H1 (cell line): ENCODE measurements around the gene ETS1. TPM values are rescaled to one million over a fixed set of nuclear protein-coding genes. Genes with fewer than 3 reads are reported as not detected.

Experiments used
- CTCF ChIA-PET: fragments of 300-600 bp; sonication (Branson Sonifier 250); formaldehyde crosslinking; loops from one replicate; lab custom pipeline; 2021; ENCODE audit not compliant: partially characterized antibody; lab: Charles Lee
- POLR2A ChIA-PET: fragments of 300-600 bp; sonication (Branson Sonifier 250); formaldehyde crosslinking; loops from one replicate; lab custom pipeline; 2021; ENCODE audit warnings: inconsistent platforms; ENCODE audit not compliant: partially characterized antibody; lab: Charles Lee
- DNase-seq, 2 experiments: peaks; one replicate each; pipeline versions ENCODE4 v3.0.0 to v3.0.0-alpha.2; 2010 to 2022; ENCODE audit warnings: low spot score in 2 of 2, low read depth in 1 of 2, mixed read lengths in 1 of 2
- FAIRE-seq: peaks from 2 replicates; lab custom pipeline; 2011; peaks lifted over from hg19 to GRCh38; lab: Jason Lieb, UNC
- H2AFZ ChIP-seq: 2 replicates; pipeline ENCODE4 v1.8.1; 2012; ENCODE audit warnings: low read length, inconsistent platforms
- H2AK5ac ChIP-seq: 2 replicates; pipeline ENCODE4 v1.6.1; 2013; ENCODE audit warnings: low read depth, low read length
- H2BK120ac ChIP-seq: replicated peaks from 2 replicates; pipeline ENCODE3; 2013; ENCODE audit warnings: low read depth, low read length, inconsistent platforms
- H2BK12ac ChIP-seq: 2 replicates; pipeline ENCODE4 v1.6.1; 2013; ENCODE audit warnings: low read depth, low read length
- H2BK15ac ChIP-seq: 2 replicates; pipeline ENCODE4 v1.6.1; 2013; ENCODE audit warnings: low read length
- H2BK20ac ChIP-seq: 2 replicates; pipeline ENCODE4 v1.6.1; 2013; ENCODE audit warnings: low read length
- H2BK5ac ChIP-seq: 2 replicates; pipeline ENCODE4 v1.6.1; 2013; ENCODE audit warnings: low read depth, low read length
- H3K14ac ChIP-seq: 2 replicates; pipeline ENCODE4 v1.6.1; 2013; ENCODE audit warnings: inconsistent platforms; ENCODE audit not compliant: insufficient read length
- H3K18ac ChIP-seq: 2 replicates; pipeline ENCODE4 v1.6.1; 2013; ENCODE audit warnings: low read length; ENCODE audit errors: extremely low read depth
- H3K23ac ChIP-seq: 2 replicates; pipeline ENCODE4 v1.6.1; 2013; ENCODE audit warnings: inconsistent platforms; ENCODE audit not compliant: insufficient read length
- H3K23me2 ChIP-seq: 2 replicates; pipeline ENCODE4 v1.6.1; 2013; ENCODE audit warnings: low read depth, low read length
- H3K27ac ChIP-seq: 2 replicates; pipeline ENCODE4 v1.6.1; 2011; ENCODE audit warnings: low read depth, low read length, inconsistent platforms
- H3K27me3 ChIP-seq, 4 experiments: replicated peaks in 1 of 4; 1 replicate in 1 of 4; 2 replicates in 3 of 4; pipeline versions ENCODE4 v1.6.1 to v1.8.1; 2011 to 2013; ENCODE audit warnings: low read length in 3 of 4, mild to moderate bottlenecking in 3 of 4, inconsistent platforms in 2 of 4, mixed read lengths in 2 of 4, moderate library complexity in 1 of 4; ENCODE audit not compliant: control insufficient read depth in 3 of 4, insufficient read depth in 3 of 4; ENCODE audit errors: extremely low read depth in 1 of 4
- H3K36me3 ChIP-seq, 4 experiments: 2 replicates each; pipeline versions ENCODE4 v1.6.1 to v1.8.1; 2011 to 2013; ENCODE audit warnings: mild to moderate bottlenecking in 4 of 4, low read length in 3 of 4, moderate library complexity in 2 of 4, control low read depth in 1 of 4, inconsistent platforms in 1 of 4; ENCODE audit not compliant: insufficient read depth in 4 of 4, control insufficient read depth in 2 of 4
- H3K4ac ChIP-seq: replicated peaks from 2 replicates; pipeline ENCODE3; 2013; ENCODE audit warnings: low read length, low read depth, mixed read lengths, inconsistent platforms; ENCODE audit not compliant: insufficient read length
- H3K4me1 ChIP-seq, 4 experiments: replicated peaks in 1 of 4; 1 replicate in 1 of 4; 2 replicates in 3 of 4; pipeline versions ENCODE4 v1.6.1 to v1.8.1; 2011 to 2013; ENCODE audit warnings: low read length in 3 of 4, inconsistent platforms in 2 of 4, mixed read lengths in 1 of 4; ENCODE audit not compliant: insufficient read depth in 4 of 4, control insufficient read depth in 3 of 4
- H3K4me2 ChIP-seq, 2 experiments: 2 replicates each; pipeline versions ENCODE4 v1.6.1 to v1.8.1; 2011 to 2013; ENCODE audit warnings: low read depth in 2 of 2, low read length in 2 of 2, control low read depth in 1 of 2, inconsistent platforms in 1 of 2, mild to moderate bottlenecking in 1 of 2; ENCODE audit not compliant: insufficient read depth in 1 of 2
- H3K4me3 ChIP-seq, 4 experiments: fragments of 200-600, 300-600 bp in 1 of 4; sonication (generic), shearing (Covaris generic), sonication (Bioruptor Twin) in 1 of 4; 2 replicates each; pipeline versions ENCODE4 v1.5.1 to v1.8.1; 2011 to 2016; ENCODE audit warnings: low read length in 4 of 4, low read depth in 3 of 4, control low read depth in 2 of 4, inconsistent platforms in 2 of 4, mild to moderate bottlenecking in 2 of 4, mixed read lengths in 1 of 4, moderate library complexity in 1 of 4; ENCODE audit not compliant: insufficient read depth in 2 of 4; ENCODE audit errors: extremely low read depth in 1 of 4
- H3K56ac ChIP-seq: replicated peaks from 2 replicates; pipeline ENCODE3; 2013; ENCODE audit warnings: low read depth, mild to moderate bottlenecking, mixed read lengths, low read length, inconsistent platforms; ENCODE audit not compliant: insufficient read length
- H3K79me1 ChIP-seq: 2 replicates; pipeline ENCODE4 v1.6.1; 2013; ENCODE audit warnings: low read depth, low read length, control low read depth
- H3K79me2 ChIP-seq, 2 experiments: 2 replicates each; pipeline versions ENCODE4 v1.6.1 to v1.8.1; 2012 to 2013; ENCODE audit warnings: low read length in 2 of 2, mild to moderate bottlenecking in 2 of 2, inconsistent platforms in 1 of 2; ENCODE audit not compliant: insufficient read depth in 2 of 2, control insufficient read depth in 1 of 2
- H3K9ac ChIP-seq, 4 experiments: replicated peaks in 1 of 4; 1 replicate in 1 of 4; 2 replicates in 3 of 4; pipeline versions ENCODE4 v1.6.1 to v1.8.1; 2011 to 2013; ENCODE audit warnings: low read depth in 3 of 4, low read length in 3 of 4, control low read depth in 2 of 4, mild to moderate bottlenecking in 2 of 4, moderate library complexity in 2 of 4, inconsistent platforms in 1 of 4; ENCODE audit errors: extremely low read depth in 1 of 4
- H3K9me3 ChIP-seq, 2 experiments: 2 replicates each; pipeline versions ENCODE4 v1.6.1 to v1.8.1; 2012 to 2013; ENCODE audit warnings: mild to moderate bottlenecking in 2 of 2, moderate library complexity in 2 of 2, control low read depth in 1 of 2, inconsistent platforms in 1 of 2, low read depth in 1 of 2, low read length in 1 of 2, mixed read lengths in 1 of 2; ENCODE audit not compliant: insufficient read depth in 2 of 2
- H4K20me1 ChIP-seq, 2 experiments: replicated peaks in 1 of 2; 2 replicates each; pipeline versions ENCODE3 to v1.8.1; 2011 to 2013; ENCODE audit warnings: inconsistent platforms in 2 of 2, low read length in 2 of 2, mild to moderate bottlenecking in 1 of 2; ENCODE audit not compliant: insufficient read depth in 2 of 2, control insufficient read depth in 1 of 2
- H4K5ac ChIP-seq: 2 replicates; pipeline ENCODE4 v1.6.1; 2013; ENCODE audit warnings: low read length, low read depth, mixed read lengths, inconsistent platforms; ENCODE audit not compliant: insufficient read length
- H4K8ac ChIP-seq: 2 replicates; pipeline ENCODE4 v1.8.0; 2013; ENCODE audit warnings: mild to moderate bottlenecking, moderate library complexity, low read length, inconsistent platforms; ENCODE audit not compliant: insufficient read depth; ENCODE audit errors: extremely low read depth
- H4K91ac ChIP-seq: replicated peaks from 2 replicates; pipeline ENCODE3; 2013; ENCODE audit warnings: low read length, mixed read lengths, inconsistent platforms; ENCODE audit not compliant: insufficient read length
- BRCA1 ChIP-seq: IDR thresholded peaks from 2 replicates; pipeline ENCODE4 v1.6.1; 2012; ENCODE audit warnings: low read depth, low read length, improper control_type of control experiment
- CBX5 ChIP-seq: fragments of 300-800, 300-1000 bp; sonication (generic); IDR thresholded peaks from 2 replicates; pipeline ENCODE4 v1.7.1; 2016; ENCODE audit warnings: antibody characterized with exemption, low read length, low read depth
- CEBPB ChIP-seq: IDR thresholded peaks from 2 replicates; pipeline ENCODE4 v1.6.1; 2012; ENCODE audit warnings: low read depth, low read length
- JUND ChIP-seq: IDR thresholded peaks from 2 replicates; pipeline ENCODE4 v1.6.1; 2011; ENCODE audit warnings: mild to moderate bottlenecking, improper control_type of control experiment, low read length
- POLR2A ChIP-seq, 2 experiments: IDR thresholded peaks; 1 replicate in 1 of 2; 2 replicates in 1 of 2; pipeline ENCODE4 v1.6.1; 2011; ENCODE audit warnings: low read depth in 2 of 2, low read length in 2 of 2, mild to moderate bottlenecking in 2 of 2; ENCODE audit errors: control extremely low read depth in 1 of 2
- RFX5 ChIP-seq: IDR thresholded peaks from 2 replicates; pipeline ENCODE4 v1.6.1; 2011; ENCODE audit warnings: low read depth, low read length, improper control_type of control experiment, borderline replicate concordance
- SIN3A ChIP-seq, 2 experiments: IDR thresholded peaks in 1 of 2; conservative IDR thresholded peaks in 1 of 2; 2 replicates each; pipeline ENCODE4 v1.6.1; 2011 to 2012; ENCODE audit warnings: low read length in 2 of 2, improper control_type of control experiment in 1 of 2, low read depth in 1 of 2, mild to moderate bottlenecking in 1 of 2
- TAF7 ChIP-seq: optimal IDR thresholded peaks from 2 replicates; pipeline ENCODE3; 2011; ENCODE audit warnings: low read depth, mild to moderate bottlenecking, inconsistent platforms, low read length, moderate library complexity, borderline replicate concordance
- YY1 ChIP-seq: IDR thresholded peaks from 2 replicates; pipeline ENCODE4 v1.6.1; 2011; ENCODE audit warnings: low read depth, mild to moderate bottlenecking, low read length
- WGBS, 2 experiments: shearing (Covaris generic) in 1 of 2; methylation state at CpG; one replicate each; pipeline versions ENCODE4 v1.1.6 to v1.1.7; 2013 to 2015; ENCODE audit warnings: low lambda C conversion rate in 2 of 2, mixed read lengths in 2 of 2, inconsistent platforms in 1 of 2, low coverage in 1 of 2, missing lambda C conversion rate in 1 of 2; ENCODE audit not compliant: insufficient replicate concordance in 2 of 2, insufficient coverage in 1 of 2, insufficient read length in 1 of 2; ENCODE audit errors: extremely low coverage in 1 of 2, missing lambda C conversion rate in 1 of 2; 5-methylcytosine and 5-hydroxymethylcytosine counted together
- polyA plus RNA-seq, 7 experiments: library from polyadenylated mRNA; depleted of rRNA in 3 of 7; stranded (reverse) in 5 of 7; unstranded in 2 of 7; fragments of >200 nt in 5 of 7; fragments of 200-250 nt in 2 of 7; gene quantifications; 1 replicate in 5 of 7; 2 replicates in 1 of 7; 4 replicates in 1 of 7; pipeline versions ENCODE4 v1.2.1 to v1.2.3, GENCODE V29; 2011 to 2013; ENCODE audit warnings: missing spikeins in 2 of 7, mixed read lengths in 2 of 7
- total RNA-seq: library from RNA; stranded (reverse); fragmentation: NEBNext Ultra II Directional; extraction: Animal tissue kit (Norgen Biotek cat#: 25700); gene quantifications from 2 replicates; pipeline ENCODE4 v1.2.1, GENCODE V29; 2021
- TF ChIP-seq, protein P1 (sequence below): IDR thresholded peaks from 2 replicates; pipeline ENCODE4 v1.6.1; 2011; ENCODE audit warnings: low read length, improper control_type of control experiment

The ETS1 gene
- total and polyA plus RNA-seq, 2 of the 8 experiments (the other 6 are each of a cell fraction or from before 2014, with no cell fraction given), result 10.0 to 35.3 TPM

DNA sequence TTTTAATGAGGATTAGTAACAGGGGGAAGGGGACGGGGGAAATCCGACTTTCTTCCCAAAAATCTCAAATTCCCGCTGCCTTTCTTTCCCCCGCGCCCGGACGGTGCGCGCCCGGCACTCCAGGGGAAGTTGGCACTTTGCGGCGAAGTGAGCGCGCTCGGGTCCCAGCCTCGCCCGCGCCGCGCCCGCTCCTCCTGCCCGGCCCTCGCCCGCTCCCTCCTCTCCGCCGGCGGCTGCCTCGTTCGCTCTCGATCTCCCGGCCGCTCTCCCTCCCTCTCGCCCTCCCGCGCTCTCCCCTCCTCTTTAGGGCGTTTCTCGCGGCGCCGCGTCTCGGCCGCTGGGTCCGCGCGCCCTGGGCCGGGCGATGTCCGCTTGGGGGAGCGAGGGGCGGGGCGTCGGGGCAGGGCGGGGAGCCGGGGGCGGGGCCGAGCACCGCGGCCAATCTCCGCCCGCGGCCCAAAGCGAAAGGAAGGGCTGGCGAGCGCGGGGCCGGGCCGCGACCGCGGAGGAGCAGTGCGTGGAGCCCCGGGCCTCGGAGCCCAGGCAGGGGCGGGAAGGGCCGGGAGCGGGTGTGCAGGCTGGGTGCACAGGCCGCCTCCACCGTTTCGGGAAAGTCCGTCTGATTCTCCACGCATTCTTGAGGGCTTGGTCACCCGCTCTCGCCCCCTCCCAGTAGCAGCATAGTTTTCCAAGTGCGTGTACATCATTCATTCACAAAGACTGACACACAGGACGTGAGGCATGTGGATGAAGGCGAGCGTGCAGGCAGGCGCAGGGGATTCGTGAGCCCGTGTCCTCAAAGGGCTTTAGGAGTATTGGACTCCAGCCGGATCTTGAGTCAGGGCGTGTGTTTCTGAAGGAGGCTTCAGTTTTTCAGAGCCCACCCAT lies 65.1 kb downstream of the ETS1 start:
- DNase-seq (peak; percentile 76 to 87), FAIRE-seq (no peak)
- no peak overlapping the region; the same call in 1 of the 2 replicates for H2BK12ac ChIP-seq
- 0 out of 4 replicates have a peak, but pooled peaks cover 0 to 3% of the 10 kb centered on the region in 2 experiments for H3K79me2 ChIP-seq
- no peak overlapping the region for H2BK120ac ChIP-seq
- no peak overlapping the region for H3K23ac ChIP-seq
- no peaks in the 10 kb centered on the region for H3K9me3 ChIP-seq
- peak overlapping the region; percentile 69; the same call in 1 of the 2 replicates for H2BK5ac ChIP-seq
- H4K91ac ChIP-seq, result peak overlapping the region; percentile 90
- peak overlapping the region; percentile 19 for H3K18ac ChIP-seq
- peak overlapping the region; percentile 69 to 87 (median 80) for H3K4me3 ChIP-seq
- H3K79me1 ChIP-seq, result no peaks in the 10 kb centered on the region
- H3K4me2 ChIP-seq, result peak overlapping the region; percentile 90 to 96
- H2AFZ ChIP-seq, result peak overlapping the region; percentile 93
- H4K8ac ChIP-seq, result no peak overlapping the region; the same call in 1 of the 2 replicates
- no peak overlapping the region for H2BK20ac ChIP-seq
- H2AK5ac ChIP-seq, result no peak overlapping the region
- peaks cover 0 to 28% (median 13%) of the 10 kb centered on the region in 4 experiments; a peak in 6 of 7 replicates for H3K27me3 ChIP-seq
- H3K23me2 ChIP-seq, result peaks cover 5% of the 10 kb centered on the region; the same call in 1 of the 2 replicates
- no peak overlapping the region for H3K56ac ChIP-seq
- peak overlapping the region; percentile 57 for H4K5ac ChIP-seq
- H3K4ac ChIP-seq, result no peak overlapping the region
- no peak overlapping the region for H3K14ac ChIP-seq
- CTCF ChIA-PET, result interaction anchor here (0.6 to 1.4 kb wide), 5 partner anchors 17 to 132 kb away, joined by 3 to 4 read pairs (median 3); no protein-coding TSS in a partner anchor
- POLR2A ChIA-PET, result no interaction called here
- peaks cover 0 to 4% (median 1%) of the 10 kb centered on the region in 4 experiments; a peak in 4 of 7 replicates for H3K4me1 ChIP-seq
- no peaks in the 10 kb centered on the region for H3K36me3 ChIP-seq
- peak overlapping the region in 2 of 4 experiments; percentile 47 to 56; a peak in 5 of 7 replicates for H3K9ac ChIP-seq
- WGBS, 2 experiments, result 5% methylated on average over 34 of the region's 93 CpGs; no CpG with 5 or more reads in 1 of the 2 experiments
- H4K20me1 ChIP-seq, result no peaks in the 10 kb centered on the region
- no peak overlapping the region for H3K27ac ChIP-seq
- H2BK15ac ChIP-seq, result no peak overlapping the region
- TF ChIP-seq CEBPB (no peak), JUND (no peak), POLR2A (IDR thresholded peaks at IDR 0.05; ENCODE audit: control extremely low read depth in 1 of 2, low read depth in 2 of 2, low read length in 2 of 2) (peak in 1 of 2 experiments; percentile 41; a peak in 1 of 3 replicates), CBX5 (no peak), SIN3A (conservative IDR thresholded peaks at IDR 0.05 in 1 of 2, IDR thresholded peaks at IDR 0.05 in 1 of 2; ENCODE audit: low read depth in 1 of 2, low read length in 2 of 2) (peak in 1 of 2 experiments; percentile 48; a peak in 1 of 4 replicates), RFX5 (no peak), YY1 (peak; percentile 60; the same call in 1 of the 2 replicates), TAF7 (no peak), BRCA1 (no peak)
- TF ChIP-seq, protein P1, sequence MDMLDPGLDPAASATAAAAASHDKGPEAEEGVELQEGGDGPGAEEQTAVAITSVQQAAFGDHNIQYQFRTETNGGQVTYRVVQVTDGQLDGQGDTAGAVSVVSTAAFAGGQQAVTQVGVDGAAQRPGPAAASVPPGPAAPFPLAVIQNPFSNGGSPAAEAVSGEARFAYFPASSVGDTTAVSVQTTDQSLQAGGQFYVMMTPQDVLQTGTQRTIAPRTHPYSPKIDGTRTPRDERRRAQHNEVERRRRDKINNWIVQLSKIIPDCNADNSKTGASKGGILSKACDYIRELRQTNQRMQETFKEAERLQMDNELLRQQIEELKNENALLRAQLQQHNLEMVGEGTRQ, result no peak
